Measurements from ENCODE around the gene OTOF. TPM values are rescaled to one million over a fixed set of nuclear protein-coding genes. Genes with fewer than 3 reads are reported as not detected.

The OTOF gene
- total and polyA plus RNA-seq, 2 experiments from 2014 or later = 0.21 to 0.23 TPM

DNA sequence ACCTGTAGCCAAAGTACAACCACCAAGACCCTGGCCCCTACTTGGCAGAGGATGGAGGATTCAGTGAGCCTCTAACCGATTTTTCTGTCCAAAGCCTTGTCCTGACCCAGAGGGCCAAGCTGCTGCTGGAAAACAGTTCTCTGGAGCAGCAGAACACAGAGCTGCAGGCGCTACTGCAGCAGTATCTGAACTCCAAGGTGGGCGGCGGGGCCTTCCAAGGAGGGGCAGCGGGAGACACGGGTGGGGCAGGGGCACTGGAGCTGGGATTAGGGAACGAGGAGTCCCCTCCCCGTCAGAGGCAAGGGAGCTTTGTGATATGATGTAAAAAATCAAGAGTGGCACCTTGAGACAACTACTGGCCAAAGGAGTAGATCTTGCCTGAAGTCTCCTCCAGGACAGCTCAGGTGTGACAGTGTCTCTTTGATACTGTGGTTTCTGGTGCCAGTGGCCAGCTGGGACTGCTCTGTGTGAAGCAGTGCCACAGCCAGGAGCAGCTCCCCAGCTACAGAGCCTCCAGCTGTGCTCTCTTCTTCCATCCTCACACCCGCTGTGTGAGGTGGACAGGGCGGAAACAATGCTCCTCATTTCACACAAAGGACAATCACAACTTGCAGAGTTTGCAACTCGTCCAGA lies 22.8 kb downstream of the OTOF start:
- H3K4me1 Mint-ChIP-seq = peaks cover 3% of the 10 kb centered on the region; the same call in 1 of the 3 replicates
- DNase-seq (ENCODE audit: low spot score) (no peak), ATAC-seq (no peak; the same call in 1 of the 3 replicates)
- no peaks in the 10 kb centered on the region for H3K36me3 ChIP-seq (ENCODE audit: insufficient read depth)
- no peak overlapping the region for H3K4me3 ChIP-seq
- H3K27me3 ChIP-seq (ENCODE audit: insufficient read depth) = no peaks in the 10 kb centered on the region
- H4K20me1 ChIP-seq (replicated peaks; ENCODE audit: insufficient read depth) = no peaks in the 10 kb centered on the region
- no peak overlapping the region for H3K4me2 ChIP-seq
- H3K79me2 ChIP-seq (replicated peaks; ENCODE audit: insufficient read depth) = no peaks in the 10 kb centered on the region
- no peak overlapping the region for H3K4me3 Mint-ChIP-seq
- H3K27me3 Mint-ChIP-seq (ENCODE audit: insufficient read depth, low read depth, poor library complexity) = peaks cover 13% of the 10 kb centered on the region
- H3K27ac ChIP-seq (ENCODE audit: low read depth) = no peak overlapping the region
- no peak overlapping the region for H2AFZ ChIP-seq
- H3K36me3 Mint-ChIP-seq (ENCODE audit: low read depth) = no peaks in the 10 kb centered on the region
- H3K27ac Mint-ChIP-seq = no peak overlapping the region
- no peaks in the 10 kb centered on the region for H3K9me3 Mint-ChIP-seq
- H3K9me2 ChIP-seq (ENCODE audit: insufficient read depth) = no peaks in the 10 kb centered on the region
- no peaks in the 10 kb centered on the region for H3K4me1 ChIP-seq (ENCODE audit: insufficient read depth)
- H3F3A ChIP-seq (replicated peaks; ENCODE audit: low read depth) = no peaks in the 10 kb centered on the region
- TF ChIP-seq, protein P1, sequence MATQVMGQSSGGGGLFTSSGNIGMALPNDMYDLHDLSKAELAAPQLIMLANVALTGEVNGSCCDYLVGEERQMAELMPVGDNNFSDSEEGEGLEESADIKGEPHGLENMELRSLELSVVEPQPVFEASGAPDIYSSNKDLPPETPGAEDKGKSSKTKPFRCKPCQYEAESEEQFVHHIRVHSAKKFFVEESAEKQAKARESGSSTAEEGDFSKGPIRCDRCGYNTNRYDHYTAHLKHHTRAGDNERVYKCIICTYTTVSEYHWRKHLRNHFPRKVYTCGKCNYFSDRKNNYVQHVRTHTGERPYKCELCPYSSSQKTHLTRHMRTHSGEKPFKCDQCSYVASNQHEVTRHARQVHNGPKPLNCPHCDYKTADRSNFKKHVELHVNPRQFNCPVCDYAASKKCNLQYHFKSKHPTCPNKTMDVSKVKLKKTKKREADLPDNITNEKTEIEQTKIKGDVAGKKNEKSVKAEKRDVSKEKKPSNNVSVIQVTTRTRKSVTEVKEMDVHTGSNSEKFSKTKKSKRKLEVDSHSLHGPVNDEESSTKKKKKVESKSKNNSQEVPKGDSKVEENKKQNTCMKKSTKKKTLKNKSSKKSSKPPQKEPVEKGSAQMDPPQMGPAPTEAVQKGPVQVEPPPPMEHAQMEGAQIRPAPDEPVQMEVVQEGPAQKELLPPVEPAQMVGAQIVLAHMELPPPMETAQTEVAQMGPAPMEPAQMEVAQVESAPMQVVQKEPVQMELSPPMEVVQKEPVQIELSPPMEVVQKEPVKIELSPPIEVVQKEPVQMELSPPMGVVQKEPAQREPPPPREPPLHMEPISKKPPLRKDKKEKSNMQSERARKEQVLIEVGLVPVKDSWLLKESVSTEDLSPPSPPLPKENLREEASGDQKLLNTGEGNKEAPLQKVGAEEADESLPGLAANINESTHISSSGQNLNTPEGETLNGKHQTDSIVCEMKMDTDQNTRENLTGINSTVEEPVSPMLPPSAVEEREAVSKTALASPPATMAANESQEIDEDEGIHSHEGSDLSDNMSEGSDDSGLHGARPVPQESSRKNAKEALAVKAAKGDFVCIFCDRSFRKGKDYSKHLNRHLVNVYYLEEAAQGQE (IDR thresholded peaks at IDR 0.05; ENCODE audit: unreplicated experiment) = no peak
- TF ChIP-seq STAT1 (IDR thresholded peaks at IDR 0.05; ENCODE audit: unreplicated experiment) (no peak), JUNB (IDR thresholded peaks at IDR 0.05; ENCODE audit: unreplicated experiment) (no peak), ZNF331 (CRISPR knock-in tag; IDR thresholded peaks at IDR 0.05; ENCODE audit: low read depth) (no peak), EZH2phosphoT487 (IDR thresholded peaks at IDR 0.05; ENCODE audit: unreplicated experiment) (no peak), POLR2AphosphoS5 (IDR thresholded peaks at IDR 0.05; ENCODE audit: low read depth) (no peak), EZH2 (IDR thresholded peaks at IDR 0.05; ENCODE audit: low read depth, unreplicated experiment) (no peak), NANOG (IDR thresholded peaks at IDR 0.05; ENCODE audit: borderline replicate concordance) (no peak), CREB1 (CRISPR knock-in tag; IDR thresholded peaks at IDR 0.05; ENCODE audit: low read depth) (no peak), ZNF114 (CRISPR knock-in tag; IDR thresholded peaks at IDR 0.05) (no peak)
- TF ChIP-seq, protein P2, sequence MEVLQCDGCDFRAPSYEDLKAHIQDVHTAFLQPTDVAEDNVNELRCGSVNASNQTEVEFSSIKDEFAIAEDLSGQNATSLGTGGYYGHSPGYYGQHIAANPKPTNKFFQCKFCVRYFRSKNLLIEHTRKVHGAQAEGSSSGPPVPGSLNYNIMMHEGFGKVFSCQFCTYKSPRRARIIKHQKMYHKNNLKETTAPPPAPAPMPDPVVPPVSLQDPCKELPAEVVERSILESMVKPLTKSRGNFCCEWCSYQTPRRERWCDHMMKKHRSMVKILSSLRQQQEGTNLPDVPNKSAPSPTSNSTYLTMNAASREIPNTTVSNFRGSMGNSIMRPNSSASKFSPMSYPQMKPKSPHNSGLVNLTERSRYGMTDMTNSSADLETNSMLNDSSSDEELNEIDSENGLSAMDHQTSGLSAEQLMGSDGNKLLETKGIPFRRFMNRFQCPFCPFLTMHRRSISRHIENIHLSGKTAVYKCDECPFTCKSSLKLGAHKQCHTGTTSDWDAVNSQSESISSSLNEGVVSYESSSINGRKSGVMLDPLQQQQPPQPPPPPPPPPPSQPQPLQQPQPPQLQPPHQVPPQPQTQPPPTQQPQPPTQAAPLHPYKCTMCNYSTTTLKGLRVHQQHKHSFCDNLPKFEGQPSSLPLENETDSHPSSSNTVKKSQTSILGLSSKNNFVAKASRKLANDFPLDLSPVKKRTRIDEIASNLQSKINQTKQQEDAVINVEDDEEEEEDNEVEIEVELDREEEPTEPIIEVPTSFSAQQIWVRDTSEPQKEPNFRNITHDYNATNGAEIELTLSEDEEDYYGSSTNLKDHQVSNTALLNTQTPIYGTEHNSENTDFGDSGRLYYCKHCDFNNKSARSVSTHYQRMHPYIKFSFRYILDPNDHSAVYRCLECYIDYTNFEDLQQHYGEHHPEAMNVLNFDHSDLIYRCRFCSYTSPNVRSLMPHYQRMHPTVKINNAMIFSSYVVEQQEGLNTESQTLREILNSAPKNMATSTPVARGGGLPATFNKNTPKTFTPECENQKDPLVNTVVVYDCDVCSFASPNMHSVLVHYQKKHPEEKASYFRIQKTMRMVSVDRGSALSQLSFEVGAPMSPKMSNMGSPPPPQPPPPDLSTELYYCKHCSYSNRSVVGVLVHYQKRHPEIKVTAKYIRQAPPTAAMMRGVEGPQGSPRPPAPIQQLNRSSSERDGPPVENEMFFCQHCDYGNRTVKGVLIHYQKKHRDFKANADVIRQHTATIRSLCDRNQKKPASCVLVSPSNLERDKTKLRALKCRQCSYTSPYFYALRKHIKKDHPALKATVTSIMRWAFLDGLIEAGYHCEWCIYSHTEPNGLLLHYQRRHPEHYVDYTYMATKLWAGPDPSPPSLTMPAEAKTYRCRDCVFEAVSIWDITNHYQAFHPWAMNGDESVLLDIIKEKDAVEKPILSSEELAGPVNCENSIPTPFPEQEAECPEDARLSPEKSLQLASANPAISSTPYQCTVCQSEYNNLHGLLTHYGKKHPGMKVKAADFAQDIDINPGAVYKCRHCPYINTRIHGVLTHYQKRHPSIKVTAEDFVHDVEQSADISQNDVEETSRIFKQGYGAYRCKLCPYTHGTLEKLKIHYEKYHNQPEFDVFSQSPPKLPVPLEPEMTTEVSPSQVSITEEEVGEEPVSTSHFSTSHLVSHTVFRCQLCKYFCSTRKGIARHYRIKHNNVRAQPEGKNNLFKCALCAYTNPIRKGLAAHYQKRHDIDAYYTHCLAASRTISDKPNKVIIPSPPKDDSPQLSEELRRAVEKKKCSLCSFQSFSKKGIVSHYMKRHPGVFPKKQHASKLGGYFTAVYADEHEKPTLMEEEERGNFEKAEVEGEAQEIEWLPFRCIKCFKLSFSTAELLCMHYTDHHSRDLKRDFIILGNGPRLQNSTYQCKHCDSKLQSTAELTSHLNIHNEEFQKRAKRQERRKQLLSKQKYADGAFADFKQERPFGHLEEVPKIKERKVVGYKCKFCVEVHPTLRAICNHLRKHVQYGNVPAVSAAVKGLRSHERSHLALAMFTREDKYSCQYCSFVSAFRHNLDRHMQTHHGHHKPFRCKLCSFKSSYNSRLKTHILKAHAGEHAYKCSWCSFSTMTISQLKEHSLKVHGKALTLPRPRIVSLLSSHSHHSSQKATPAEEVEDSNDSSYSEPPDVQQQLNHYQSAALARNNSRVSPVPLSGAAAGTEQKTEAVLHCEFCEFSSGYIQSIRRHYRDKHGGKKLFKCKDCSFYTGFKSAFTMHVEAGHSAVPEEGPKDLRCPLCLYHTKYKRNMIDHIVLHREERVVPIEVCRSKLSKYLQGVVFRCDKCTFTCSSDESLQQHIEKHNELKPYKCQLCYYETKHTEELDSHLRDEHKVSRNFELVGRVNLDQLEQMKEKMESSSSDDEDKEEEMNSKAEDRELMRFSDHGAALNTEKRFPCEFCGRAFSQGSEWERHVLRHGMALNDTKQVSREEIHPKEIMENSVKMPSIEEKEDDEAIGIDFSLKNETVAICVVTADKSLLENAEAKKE (CRISPR knock-in tag; IDR thresholded peaks at IDR 0.05) = no peak
- TF ChIP-seq, protein P3, sequence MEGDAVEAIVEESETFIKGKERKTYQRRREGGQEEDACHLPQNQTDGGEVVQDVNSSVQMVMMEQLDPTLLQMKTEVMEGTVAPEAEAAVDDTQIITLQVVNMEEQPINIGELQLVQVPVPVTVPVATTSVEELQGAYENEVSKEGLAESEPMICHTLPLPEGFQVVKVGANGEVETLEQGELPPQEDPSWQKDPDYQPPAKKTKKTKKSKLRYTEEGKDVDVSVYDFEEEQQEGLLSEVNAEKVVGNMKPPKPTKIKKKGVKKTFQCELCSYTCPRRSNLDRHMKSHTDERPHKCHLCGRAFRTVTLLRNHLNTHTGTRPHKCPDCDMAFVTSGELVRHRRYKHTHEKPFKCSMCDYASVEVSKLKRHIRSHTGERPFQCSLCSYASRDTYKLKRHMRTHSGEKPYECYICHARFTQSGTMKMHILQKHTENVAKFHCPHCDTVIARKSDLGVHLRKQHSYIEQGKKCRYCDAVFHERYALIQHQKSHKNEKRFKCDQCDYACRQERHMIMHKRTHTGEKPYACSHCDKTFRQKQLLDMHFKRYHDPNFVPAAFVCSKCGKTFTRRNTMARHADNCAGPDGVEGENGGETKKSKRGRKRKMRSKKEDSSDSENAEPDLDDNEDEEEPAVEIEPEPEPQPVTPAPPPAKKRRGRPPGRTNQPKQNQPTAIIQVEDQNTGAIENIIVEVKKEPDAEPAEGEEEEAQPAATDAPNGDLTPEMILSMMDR (conservative IDR thresholded peaks at IDR 0.05; ENCODE audit: low read depth in 2 of 2) = no peak
- TF ChIP-seq, protein P4, sequence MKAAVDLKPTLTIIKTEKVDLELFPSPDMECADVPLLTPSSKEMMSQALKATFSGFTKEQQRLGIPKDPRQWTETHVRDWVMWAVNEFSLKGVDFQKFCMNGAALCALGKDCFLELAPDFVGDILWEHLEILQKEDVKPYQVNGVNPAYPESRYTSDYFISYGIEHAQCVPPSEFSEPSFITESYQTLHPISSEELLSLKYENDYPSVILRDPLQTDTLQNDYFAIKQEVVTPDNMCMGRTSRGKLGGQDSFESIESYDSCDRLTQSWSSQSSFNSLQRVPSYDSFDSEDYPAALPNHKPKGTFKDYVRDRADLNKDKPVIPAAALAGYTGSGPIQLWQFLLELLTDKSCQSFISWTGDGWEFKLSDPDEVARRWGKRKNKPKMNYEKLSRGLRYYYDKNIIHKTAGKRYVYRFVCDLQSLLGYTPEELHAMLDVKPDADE (IDR thresholded peaks at IDR 0.05) = no peak

Data from GM23338 (cell line).